H1 (cell line): ENCODE data around the gene CSNK2A3.

Experiments used
- EP300 ChIP-seq, 2 experiments: IDR thresholded peaks; 1 replicate in 1 of 2; 2 replicates in 1 of 2; pipeline ENCODE4 v1.6.1; 2011 to 2012; ENCODE audit warnings: low read depth in 2 of 2, low read length in 2 of 2, mild to moderate bottlenecking in 2 of 2, borderline replicate concordance in 1 of 2, inconsistent platforms in 1 of 2, moderate library complexity in 1 of 2
- FOSL1 ChIP-seq: IDR thresholded peaks from 2 replicates; pipeline ENCODE4 v1.6.1; 2011; ENCODE audit warnings: mild to moderate bottlenecking, low read depth, low read length, moderate library complexity; ENCODE audit not compliant: insufficient read depth
- GABPA ChIP-seq: IDR thresholded peaks from 2 replicates; pipeline ENCODE4 v1.6.1; 2011; ENCODE audit warnings: mild to moderate bottlenecking, low read length, moderate library complexity, borderline replicate concordance; ENCODE audit not compliant: insufficient read depth
- JUN ChIP-seq: IDR thresholded peaks from 2 replicates; pipeline ENCODE4 v1.6.1; 2011; ENCODE audit warnings: low read depth, mild to moderate bottlenecking, improper control_type of control experiment, low read length
- PHF8 ChIP-seq: fragments of 200-600 bp; sonication (generic); conservative IDR thresholded peaks from 2 replicates; pipeline ENCODE4 v1.7.1; 2012; ENCODE audit warnings: low read depth, mild to moderate bottlenecking, inconsistent platforms, low read length, moderate library complexity
- POLR2A ChIP-seq, 2 experiments: IDR thresholded peaks; 1 replicate in 1 of 2; 2 replicates in 1 of 2; pipeline ENCODE4 v1.6.1; 2011; ENCODE audit warnings: low read depth in 2 of 2, low read length in 2 of 2, mild to moderate bottlenecking in 2 of 2; ENCODE audit errors: control extremely low read depth in 1 of 2
- POLR2AphosphoS5 ChIP-seq: IDR thresholded peaks from 2 replicates; pipeline ENCODE4 v1.6.1; 2011; ENCODE audit warnings: low read depth, low read length
- RAD21 ChIP-seq, 2 experiments: IDR thresholded peaks in 1 of 2; conservative IDR thresholded peaks in 1 of 2; 2 replicates each; pipeline ENCODE4 v1.6.1; 2011; ENCODE audit warnings: low read depth in 2 of 2, low read length in 2 of 2, improper control_type of control experiment in 1 of 2, inconsistent platforms in 1 of 2, mild to moderate bottlenecking in 1 of 2, moderate library complexity in 1 of 2
- SRF ChIP-seq: IDR thresholded peaks from 2 replicates; pipeline ENCODE4 v1.6.1; 2011; ENCODE audit warnings: mild to moderate bottlenecking, low read depth, low read length, moderate library complexity
- TBP ChIP-seq: IDR thresholded peaks from 2 replicates; pipeline ENCODE4 v1.6.1; 2011; ENCODE audit warnings: low read depth, low read length, improper control_type of control experiment
- TF ChIP-seq, protein P1 (sequence below), 3 experiments: IDR thresholded peaks; 1 replicate in 2 of 3; 2 replicates in 1 of 3; pipeline versions ENCODE4 v1.5.1 to v1.6.1; 2011; ENCODE audit warnings: low read length in 3 of 3, mild to moderate bottlenecking in 3 of 3, inconsistent platforms in 2 of 3, low read depth in 1 of 3, moderate library complexity in 1 of 3; ENCODE audit not compliant: insufficient read depth in 1 of 3; ENCODE audit errors: control extremely low read depth in 1 of 3
- TF ChIP-seq, protein P2 (sequence below): IDR thresholded peaks from 2 replicates; pipeline ENCODE4 v1.6.1; 2012; ENCODE audit warnings: low read length, inconsistent platforms

DNA sequence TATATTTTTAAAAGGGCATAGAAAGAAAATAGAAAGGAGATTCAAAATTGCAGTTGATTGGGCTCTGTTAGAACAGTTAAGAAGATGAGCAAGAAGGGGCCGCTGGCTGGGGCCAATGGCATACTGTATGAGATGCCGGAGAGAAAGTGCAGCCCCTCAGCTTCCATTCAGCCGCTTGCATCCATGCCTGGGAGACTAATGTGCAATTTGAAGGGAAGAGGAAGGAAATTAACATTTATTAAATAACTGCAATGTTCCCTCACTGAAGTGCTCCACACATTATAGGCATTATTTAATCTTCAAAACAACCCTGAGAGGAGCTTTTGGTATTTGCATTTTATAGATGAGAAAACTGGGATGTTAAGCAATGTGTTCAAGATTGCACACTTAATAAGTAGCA lies 44.7 kb upstream of the CSNK2A3 start:
- TF ChIP-seq PHF8 (no peak), GABPA (no peak), POLR2A (IDR thresholded peaks at IDR 0.05; ENCODE audit: control extremely low read depth in 1 of 2, low read depth in 2 of 2, low read length in 2 of 2) (no peak), FOSL1 (no peak), EP300 (IDR thresholded peaks at IDR 0.05; ENCODE audit: borderline replicate concordance in 1 of 2, low read depth in 2 of 2, low read length in 2 of 2) (no peak), SRF (no peak), JUN (no peak), RAD21 (IDR thresholded peaks at IDR 0.05 in 1 of 2, conservative IDR thresholded peaks at IDR 0.05 in 1 of 2; ENCODE audit: low read depth in 2 of 2, low read length in 2 of 2) (no peak), TBP (no peak), POLR2AphosphoS5 (no peak)
- TF ChIP-seq, protein P1, sequence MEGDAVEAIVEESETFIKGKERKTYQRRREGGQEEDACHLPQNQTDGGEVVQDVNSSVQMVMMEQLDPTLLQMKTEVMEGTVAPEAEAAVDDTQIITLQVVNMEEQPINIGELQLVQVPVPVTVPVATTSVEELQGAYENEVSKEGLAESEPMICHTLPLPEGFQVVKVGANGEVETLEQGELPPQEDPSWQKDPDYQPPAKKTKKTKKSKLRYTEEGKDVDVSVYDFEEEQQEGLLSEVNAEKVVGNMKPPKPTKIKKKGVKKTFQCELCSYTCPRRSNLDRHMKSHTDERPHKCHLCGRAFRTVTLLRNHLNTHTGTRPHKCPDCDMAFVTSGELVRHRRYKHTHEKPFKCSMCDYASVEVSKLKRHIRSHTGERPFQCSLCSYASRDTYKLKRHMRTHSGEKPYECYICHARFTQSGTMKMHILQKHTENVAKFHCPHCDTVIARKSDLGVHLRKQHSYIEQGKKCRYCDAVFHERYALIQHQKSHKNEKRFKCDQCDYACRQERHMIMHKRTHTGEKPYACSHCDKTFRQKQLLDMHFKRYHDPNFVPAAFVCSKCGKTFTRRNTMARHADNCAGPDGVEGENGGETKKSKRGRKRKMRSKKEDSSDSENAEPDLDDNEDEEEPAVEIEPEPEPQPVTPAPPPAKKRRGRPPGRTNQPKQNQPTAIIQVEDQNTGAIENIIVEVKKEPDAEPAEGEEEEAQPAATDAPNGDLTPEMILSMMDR (IDR thresholded peaks at IDR 0.05; ENCODE audit: control extremely low read depth in 1 of 3, insufficient read depth in 1 of 3, low read depth in 1 of 3, low read length in 3 of 3) = no peak
- TF ChIP-seq, protein P2, sequence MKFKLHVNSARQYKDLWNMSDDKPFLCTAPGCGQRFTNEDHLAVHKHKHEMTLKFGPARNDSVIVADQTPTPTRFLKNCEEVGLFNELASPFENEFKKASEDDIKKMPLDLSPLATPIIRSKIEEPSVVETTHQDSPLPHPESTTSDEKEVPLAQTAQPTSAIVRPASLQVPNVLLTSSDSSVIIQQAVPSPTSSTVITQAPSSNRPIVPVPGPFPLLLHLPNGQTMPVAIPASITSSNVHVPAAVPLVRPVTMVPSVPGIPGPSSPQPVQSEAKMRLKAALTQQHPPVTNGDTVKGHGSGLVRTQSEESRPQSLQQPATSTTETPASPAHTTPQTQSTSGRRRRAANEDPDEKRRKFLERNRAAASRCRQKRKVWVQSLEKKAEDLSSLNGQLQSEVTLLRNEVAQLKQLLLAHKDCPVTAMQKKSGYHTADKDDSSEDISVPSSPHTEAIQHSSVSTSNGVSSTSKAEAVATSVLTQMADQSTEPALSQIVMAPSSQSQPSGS = no peak
